Measurements from ENCODE around the gene TMOD4. TPM values are rescaled to one million over a fixed set of nuclear protein-coding genes. Genes with fewer than 3 reads are reported as not detected.

TMOD4 gene
- total RNA-seq, 2 experiments from 2014 or later = 1.2 to 4.1 TPM

- peaks cover 8% of the 10 kb centered on the region for H3K4me1 Mint-ChIP-seq
- POLR2A ChIA-PET = interaction anchor here (0.6 to 1.6 kb wide), 9 partner anchors 14 to 123 kb away, joined by 3 to 11 read pairs (median 4); partner anchors contain the start of genes LYSMD1, PSMD4, SCNM1 and SEMA6C
- H3K9me3 Mint-ChIP-seq = no peaks in the 10 kb centered on the region
- no peaks in the 10 kb centered on the region for H3K27me3 Mint-ChIP-seq
- peak overlapping the region; percentile 72 for H3K4me3 Mint-ChIP-seq
- peak overlapping the region; percentile 60 for H3K27ac Mint-ChIP-seq
- peaks cover 2% of the 10 kb centered on the region for H3K36me3 Mint-ChIP-seq
- DNase-seq (no peak), ATAC-seq (ENCODE audit: low read depth) (no peak)
Observed at GRCh38 chr1:151131701-151132334, 44.0 kb downstream of the TMOD4 start.

- ATAC-seq (ENCODE audit: low read depth) = peak; percentile 100
Observed at GRCh38 chr1:151130987-151131586, 44.7 kb downstream of the TMOD4 start.

GRCh38 chr1:151128800-151129199 is 47.0 kb downstream of the TMOD4 start:
- POLR2A ChIA-PET = no interaction called here
- Mint-ChIP-seq H3K36me3 (peaks cover 4% of the 10 kb centered on the region), H3K27ac (no peak overlapping the region), H3K27me3 (no peaks in the 10 kb centered on the region), H3K9me3 (no peaks in the 10 kb centered on the region), H3K4me1 (peaks cover 5% of the 10 kb centered on the region), H3K4me3 (no peak overlapping the region)
- DNase-seq = no peak
- ATAC-seq (ENCODE audit: low read depth) = no peak

More at GRCh38 chr1:151130987-151131586, 44.7 kb downstream of the TMOD4 start:
- POLR2A ChIA-PET = interaction anchor here (0.7 to 1.6 kb wide), 8 partner anchors 15 to 124 kb away, joined by 3 to 11 read pairs (median 4); partner anchors contain the start of genes LYSMD1, PSMD4, SCNM1 and SEMA6C
- H3K27me3 Mint-ChIP-seq = no peaks in the 10 kb centered on the region
- DNase-seq = peak; percentile 74
- H3K36me3 Mint-ChIP-seq = peaks cover 2% of the 10 kb centered on the region
- H3K4me1 Mint-ChIP-seq = peaks cover 5% of the 10 kb centered on the region
- H3K27ac Mint-ChIP-seq = peak overlapping the region; percentile 60
- H3K4me3 Mint-ChIP-seq = peak overlapping the region; percentile 72
- H3K9me3 Mint-ChIP-seq = no peaks in the 10 kb centered on the region

- no peaks in the 10 kb centered on the region for H3K9me3 Mint-ChIP-seq
- ATAC-seq (ENCODE audit: low read depth) = no peak
- H3K36me3 Mint-ChIP-seq = peaks cover 9% of the 10 kb centered on the region
- no peak overlapping the region for H3K27ac Mint-ChIP-seq
- H3K27me3 Mint-ChIP-seq = no peaks in the 10 kb centered on the region
- H3K4me3 Mint-ChIP-seq = no peak overlapping the region
- no peak for DNase-seq
- H3K4me1 Mint-ChIP-seq = no peaks in the 10 kb centered on the region
- POLR2A ChIA-PET = interaction anchor here (0.5 kb wide), 1 partner anchor 53 kb away, joined by 3 read pairs; no protein-coding TSS in a partner anchor
Observed at GRCh38 chr1:151124763-151125403, 50.9 kb downstream of the TMOD4 start.

Other genes with a start within 250 kb of the TMOD4 start
- 10 to 100 TPM; 64.0 to 64.6 TPM for gene SETDB1, start 249.6 kb downstream of the TMOD4 start, total RNA-seq
- 100 to 1,000 TPM; 153 TPM for gene CERS2, start 201.1 kb downstream of the TMOD4 start, total RNA-seq
- not detected for gene ANXA9, start 193.7 kb downstream of the TMOD4 start, total RNA-seq
- gene MINDY1, start 169.1 kb downstream of the TMOD4 start, total RNA-seq = 10 to 100 TPM; 11.5 to 12.7 TPM
- 10 to 100 TPM; 22.9 to 23.2 TPM for gene PRUNE1, start 167.5 kb downstream of the TMOD4 start, total RNA-seq
- gene BNIPL, start 139.4 kb downstream of the TMOD4 start, total RNA-seq = 1 to 10 TPM; 2.8 to 4.1 TPM
- gene C1orf56, start 128.2 kb downstream of the TMOD4 start, total RNA-seq = 1 to 10 TPM; 1.9 TPM
- gene CDC42SE1, start 116.4 kb downstream of the TMOD4 start, total RNA-seq = 100 to 1,000 TPM; 282 to 294 TPM
- gene MLLT11, start 115.6 kb downstream of the TMOD4 start, total RNA-seq = 1 to 10 TPM; 5.4 to 6.0 TPM
- 10 to 100 TPM; 32.9 to 34.0 TPM for gene GABPB2, start 105.2 kb downstream of the TMOD4 start, total RNA-seq
- 1 to 10 TPM; 4.2 to 6.0 TPM for gene SEMA6C, start 29.4 kb downstream of the TMOD4 start, total RNA-seq
- 10 to 100 TPM; 21.2 to 23.7 TPM for gene TNFAIP8L2, start 19.3 kb downstream of the TMOD4 start, total RNA-seq
- gene LYSMD1, start 10.1 kb downstream of the TMOD4 start, total RNA-seq = 1 to 10 TPM; 5.2 to 6.1 TPM
- 10 to 100 TPM; 64.5 to 66.6 TPM for gene SCNM1, start 9.8 kb downstream of the TMOD4 start, total RNA-seq
- gene VPS72, start 14.2 kb upstream of the TMOD4 start, total RNA-seq = 10 to 100 TPM; 67.4 to 86.9 TPM
- 10 to 100 TPM; 51.9 to 59.4 TPM for gene PIP5K1A, start 22.6 kb upstream of the TMOD4 start, total RNA-seq
- gene PSMD4, start 78.8 kb upstream of the TMOD4 start, total RNA-seq = 100 to 1,000 TPM; 170 to 174 TPM
- gene ZNF687, start 106.3 kb upstream of the TMOD4 start, total RNA-seq = 10 to 100 TPM; 35.5 to 37.0 TPM
- 10 to 100 TPM; 73.8 to 75.7 TPM for gene PI4KB, start 151.4 kb upstream of the TMOD4 start, total RNA-seq
- gene RFX5, start 171.3 kb upstream of the TMOD4 start, total RNA-seq = 10 to 100 TPM; 68.4 to 73.9 TPM
- gene SELENBP1, start 196.7 kb upstream of the TMOD4 start, total RNA-seq = not detected
- gene PSMB4, start 223.6 kb upstream of the TMOD4 start, total RNA-seq = 100 to 1,000 TPM; 240 to 243 TPM